Esophagus squamous epithelium (tissue), 4 donors: ENCODE results near the gene ZDHHC7.

Experiments used
- POLR2A ChIP-seq, 4 donors: fragments of 450-650 bp; IDR thresholded peaks; one replicate each; pipeline ENCODE4 v1.6.1; 2017; ENCODE audit warnings: antibody characterized with exemption in 4 of 4, mild to moderate bottlenecking in 4 of 4, moderate library complexity in 3 of 4
- TF ChIP-seq, protein P1 (sequence below), 6 experiments: fragments of 450-650 bp in 4 of 6; fragments of 200-600 bp in 2 of 6; sonication (generic) in 2 of 6; IDR thresholded peaks; one replicate each; pipeline ENCODE4 v1.5.1; 2016 to 2019; ENCODE audit warnings: antibody characterized with exemption in 6 of 6, mild to moderate bottlenecking in 4 of 6, moderate library complexity in 4 of 6

DNA sequence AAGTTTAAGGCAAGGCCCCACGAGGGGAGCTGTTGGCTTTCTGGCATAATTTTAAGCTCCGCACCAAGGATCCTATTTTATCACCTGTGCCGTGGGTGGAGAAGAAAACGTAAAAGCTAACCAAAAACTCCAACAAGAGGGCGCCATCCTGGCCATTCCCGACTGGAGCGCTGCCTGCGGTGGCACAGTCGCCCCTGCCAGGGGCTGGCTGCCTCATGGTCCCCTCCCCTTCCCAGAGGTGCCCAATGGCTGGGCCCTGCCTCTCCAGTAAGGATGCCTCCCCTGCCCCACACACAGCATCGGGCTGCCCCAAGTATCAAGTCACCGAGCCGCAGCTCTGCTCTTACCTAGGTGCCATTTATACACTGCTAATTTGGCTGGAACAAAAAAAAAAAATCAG lies 36.3 kb downstream of the ZDHHC7 start:
- no peak for TF ChIP-seq POLR2A (IDR thresholded peaks at IDR 0.05)
- TF ChIP-seq, protein P1, sequence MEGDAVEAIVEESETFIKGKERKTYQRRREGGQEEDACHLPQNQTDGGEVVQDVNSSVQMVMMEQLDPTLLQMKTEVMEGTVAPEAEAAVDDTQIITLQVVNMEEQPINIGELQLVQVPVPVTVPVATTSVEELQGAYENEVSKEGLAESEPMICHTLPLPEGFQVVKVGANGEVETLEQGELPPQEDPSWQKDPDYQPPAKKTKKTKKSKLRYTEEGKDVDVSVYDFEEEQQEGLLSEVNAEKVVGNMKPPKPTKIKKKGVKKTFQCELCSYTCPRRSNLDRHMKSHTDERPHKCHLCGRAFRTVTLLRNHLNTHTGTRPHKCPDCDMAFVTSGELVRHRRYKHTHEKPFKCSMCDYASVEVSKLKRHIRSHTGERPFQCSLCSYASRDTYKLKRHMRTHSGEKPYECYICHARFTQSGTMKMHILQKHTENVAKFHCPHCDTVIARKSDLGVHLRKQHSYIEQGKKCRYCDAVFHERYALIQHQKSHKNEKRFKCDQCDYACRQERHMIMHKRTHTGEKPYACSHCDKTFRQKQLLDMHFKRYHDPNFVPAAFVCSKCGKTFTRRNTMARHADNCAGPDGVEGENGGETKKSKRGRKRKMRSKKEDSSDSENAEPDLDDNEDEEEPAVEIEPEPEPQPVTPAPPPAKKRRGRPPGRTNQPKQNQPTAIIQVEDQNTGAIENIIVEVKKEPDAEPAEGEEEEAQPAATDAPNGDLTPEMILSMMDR (IDR thresholded peaks at IDR 0.05), result no peak
